Measurements from ENCODE around the gene PAQR5.

Gene PAQR5

GRCh38 chr15:69414701-69415167 is 116.0 kb downstream of the PAQR5 start:
- Histone ChIP-seq H3K9me3 (ENCODE audit: insufficient read depth, low read depth, low read length) (no peaks in the 10 kb centered on the region), H3K4me3 (ENCODE audit: low read length, poor library complexity, severe bottlenecking) (peak overlapping the region; percentile 96), H3K9me2 (replicated peaks; ENCODE audit: low read depth, low read length) (no peaks in the 10 kb centered on the region), H3K4me2 (ENCODE audit: low read depth, low read length, poor library complexity, severe bottlenecking) (peak overlapping the region; percentile 90), H3K79me2 (ENCODE audit: insufficient read depth, low read length) (peaks cover 54% of the 10 kb centered on the region), H3K4me1 (ENCODE audit: insufficient read depth, low read length, poor library complexity, severe bottlenecking) (peaks cover 44% of the 10 kb centered on the region), H3K36me3 (ENCODE audit: insufficient read depth, low read length) (peaks cover 19% of the 10 kb centered on the region; the same call in 1 of the 2 replicates), H4K20me1 (ENCODE audit: insufficient read depth, low read length, poor library complexity, severe bottlenecking) (peaks cover 18% of the 10 kb centered on the region), H3K9ac (ENCODE audit: low read depth, low read length, poor library complexity, severe bottlenecking) (peak overlapping the region; percentile 87), H2AFZ (ENCODE audit: low read length) (peak overlapping the region; percentile 82), H3F3A (ENCODE audit: low read depth) (no peaks in the 10 kb centered on the region), H3K27me3 (ENCODE audit: insufficient read depth, low read length, poor library complexity, severe bottlenecking) (no peaks in the 10 kb centered on the region)
- TF ChIP-seq EZH2phosphoT487 (IDR thresholded peaks at IDR 0.05; ENCODE audit: borderline replicate concordance) (no peak), CTCF (conservative IDR thresholded peaks at IDR 0.05; ENCODE audit: low read length) (no peak)

- no peaks in the 10 kb centered on the region for H3K9me3 ChIP-seq (ENCODE audit: insufficient read depth, low read depth, low read length)
- H3K4me3 ChIP-seq (ENCODE audit: low read length, poor library complexity, severe bottlenecking) = peak overlapping the region; percentile 96
- H3F3A ChIP-seq (ENCODE audit: low read depth) = no peaks in the 10 kb centered on the region
- peaks cover 47% of the 10 kb centered on the region for H3K4me1 ChIP-seq (ENCODE audit: insufficient read depth, low read length, poor library complexity, severe bottlenecking)
- peaks cover 61% of the 10 kb centered on the region for H3K79me2 ChIP-seq (ENCODE audit: insufficient read depth, low read length)
- no peaks in the 10 kb centered on the region for H3K27me3 ChIP-seq (ENCODE audit: insufficient read depth, low read length, poor library complexity, severe bottlenecking)
- no peaks in the 10 kb centered on the region for H3K9me2 ChIP-seq (replicated peaks; ENCODE audit: low read depth, low read length)
- peaks cover 24% of the 10 kb centered on the region; the same call in 1 of the 2 replicates for H3K36me3 ChIP-seq (ENCODE audit: insufficient read depth, low read length)
- H3K4me2 ChIP-seq (ENCODE audit: low read depth, low read length, poor library complexity, severe bottlenecking) = peak overlapping the region; percentile 90
- H2AFZ ChIP-seq (ENCODE audit: low read length) = no peak overlapping the region
- TF ChIP-seq EZH2phosphoT487 (IDR thresholded peaks at IDR 0.05; ENCODE audit: borderline replicate concordance) (no peak), CTCF (conservative IDR thresholded peaks at IDR 0.05; ENCODE audit: low read length) (no peak)
- peak overlapping the region; percentile 87 for H3K9ac ChIP-seq (ENCODE audit: low read depth, low read length, poor library complexity, severe bottlenecking)
- H4K20me1 ChIP-seq (ENCODE audit: insufficient read depth, low read length, poor library complexity, severe bottlenecking) = peaks cover 18% of the 10 kb centered on the region
These were observed 116.7 kb downstream of the PAQR5 start for GRCh38 chr15:69415381-69415780.

- Histone ChIP-seq H3K4me1 (ENCODE audit: insufficient read depth, low read length, poor library complexity, severe bottlenecking) (peaks cover 53% of the 10 kb centered on the region), H3K36me3 (ENCODE audit: insufficient read depth, low read length) (peaks cover 41% of the 10 kb centered on the region), H3K27me3 (ENCODE audit: insufficient read depth, low read length, poor library complexity, severe bottlenecking) (no peaks in the 10 kb centered on the region), H3K4me3 (ENCODE audit: low read length, poor library complexity, severe bottlenecking) (peak overlapping the region; percentile 67), H3K79me2 (ENCODE audit: insufficient read depth, low read length) (peaks cover 82% of the 10 kb centered on the region), H3K9ac (ENCODE audit: low read depth, low read length, poor library complexity, severe bottlenecking) (peak overlapping the region; percentile 38), H3K9me2 (replicated peaks; ENCODE audit: low read depth, low read length) (no peaks in the 10 kb centered on the region), H3K4me2 (ENCODE audit: low read depth, low read length, poor library complexity, severe bottlenecking) (peak overlapping the region; percentile 90), H4K20me1 (ENCODE audit: insufficient read depth, low read length, poor library complexity, severe bottlenecking) (peaks cover 21% of the 10 kb centered on the region), H3K9me3 (ENCODE audit: insufficient read depth, low read depth, low read length) (no peaks in the 10 kb centered on the region), H3F3A (ENCODE audit: low read depth) (no peaks in the 10 kb centered on the region), H2AFZ (ENCODE audit: low read length) (no peak overlapping the region)
- no peak for TF ChIP-seq EZH2phosphoT487 (IDR thresholded peaks at IDR 0.05; ENCODE audit: borderline replicate concordance)
- no peak for TF ChIP-seq CTCF (conservative IDR thresholded peaks at IDR 0.05; ENCODE audit: low read length)
These were observed 118.9 kb downstream of the PAQR5 start for GRCh38 chr15:69417581-69417980.

Data from Loucy (cell line).